ENCODE measurements around the gene TRIB2. TPM values are rescaled to one million over a fixed set of nuclear protein-coding genes. Genes with fewer than 3 reads are reported as not detected.

The TRIB2 gene
- total and polyA plus RNA-seq, 9 of the 15 experiments (the other 6 are each of a cell fraction or from before 2014, with no cell fraction given), result 9.0 to 39.0 (median 26.3) TPM

DNA sequence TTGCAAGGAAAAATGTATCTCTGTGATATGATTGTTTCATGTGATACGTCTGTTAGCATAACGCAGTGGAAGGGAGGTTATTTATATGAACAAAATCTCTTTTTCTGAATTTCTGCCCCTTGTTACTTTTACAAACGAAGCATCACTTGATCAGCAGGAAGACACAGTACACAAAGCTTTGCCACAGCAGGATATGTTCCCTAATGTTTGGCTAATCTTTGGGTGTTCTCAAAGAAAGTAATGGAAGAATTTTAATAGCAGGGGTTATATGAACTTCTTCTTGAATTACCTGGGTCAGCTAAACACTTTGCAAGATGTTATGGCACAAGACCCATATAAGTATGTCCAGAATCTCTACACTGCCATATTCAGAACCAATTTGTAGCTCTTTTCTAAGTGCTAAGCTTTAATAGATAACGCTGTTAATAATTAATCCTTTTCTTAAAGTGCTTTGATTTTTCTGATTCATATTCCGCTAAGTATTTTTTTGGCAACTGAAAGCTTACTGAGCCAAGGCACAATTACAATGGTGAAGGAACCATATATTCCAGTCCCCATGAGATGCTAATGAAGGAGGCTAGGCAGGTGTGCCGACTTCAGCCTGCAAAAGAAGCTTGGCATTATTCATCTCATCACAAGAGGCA is 33.2 kb upstream of the TRIB2 start:
- POLR2A ChIA-PET, result no interaction called here
- intact Hi-C loops (cut with micrococcal nuclease) (no loop called here), in situ Hi-C loops (cut with MboI) (no loop called here)
- H4K20me1 ChIP-seq (replicated peaks; ENCODE audit: control insufficient read depth, insufficient read depth, low read length), result no peaks in the 10 kb centered on the region
- no peak for DNase-seq (ENCODE audit: extremely low read depth in 1 of 4, low spot score in 3 of 4)
- no peaks in the 10 kb centered on the region for H3K79me2 ChIP-seq (ENCODE audit: control insufficient read depth, insufficient read depth, low read length)
- no peak for ATAC-seq
- no TSS peak for BruUV-seq (replicated peaks)
- H3K9me3 ChIP-seq (replicated peaks; ENCODE audit: control insufficient read depth, insufficient read depth, low read depth, low read length), result peaks cover 3% of the 10 kb centered on the region; the same call in 1 of the 2 replicates
- no peaks in the 10 kb centered on the region for H3K36me3 ChIP-seq (ENCODE audit: control insufficient read depth, insufficient read depth, low read length)
- H3K27me3 ChIP-seq (ENCODE audit: control insufficient read depth in 2 of 2, insufficient read depth in 2 of 2, low read length in 2 of 2), result peaks cover 3 to 9% of the 10 kb centered on the region in 2 experiments; a peak in 1 of 5 replicates
- no peaks in the 10 kb centered on the region for H3K4me1 ChIP-seq (replicated peaks in 1 of 2; ENCODE audit: control insufficient read depth in 2 of 2, insufficient read depth in 2 of 2, low read length in 2 of 2)
- FAIRE-seq, result no peak
- no peak overlapping the region for H3K27ac ChIP-seq (ENCODE audit: extremely low read depth, low read depth, low read length)
- no peak overlapping the region for H3K4me2 ChIP-seq (ENCODE audit: insufficient read depth, low read length)
- 41% methylated on average over 6 of the region's 6 CpGs for WGBS (ENCODE audit: insufficient coverage, low coverage, missing lambda C conversion rate)
- no peak overlapping the region for H2AFZ ChIP-seq (ENCODE audit: low read depth, low read length)
- no peak overlapping the region for H3K9ac ChIP-seq (ENCODE audit: insufficient read depth in 1 of 2, low read depth in 2 of 2, low read length in 2 of 2)
- H3K9me1 ChIP-seq (ENCODE audit: control insufficient read depth, insufficient read depth, low read length), result no peaks in the 10 kb centered on the region
- no peak overlapping the region for H3K4me3 ChIP-seq
- CTCF ChIA-PET (ENCODE audit: low intra/inter-chr PET ratio), result no interaction called here
- TF ChIP-seq, protein P1, sequence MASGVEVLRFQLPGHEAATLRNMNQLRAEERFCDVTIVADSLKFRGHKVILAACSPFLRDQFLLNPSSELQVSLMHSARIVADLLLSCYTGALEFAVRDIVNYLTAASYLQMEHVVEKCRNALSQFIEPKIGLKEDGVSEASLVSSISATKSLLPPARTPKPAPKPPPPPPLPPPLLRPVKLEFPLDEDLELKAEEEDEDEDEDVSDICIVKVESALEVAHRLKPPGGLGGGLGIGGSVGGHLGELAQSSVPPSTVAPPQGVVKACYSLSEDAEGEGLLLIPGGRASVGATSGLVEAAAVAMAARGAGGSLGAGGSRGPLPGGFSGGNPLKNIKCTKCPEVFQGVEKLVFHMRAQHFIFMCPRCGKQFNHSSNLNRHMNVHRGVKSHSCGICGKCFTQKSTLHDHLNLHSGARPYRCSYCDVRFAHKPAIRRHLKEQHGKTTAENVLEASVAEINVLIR (CRISPR knock-in tag; IDR thresholded peaks at IDR 0.05), result no peak
- TF ChIP-seq MEF2A (IDR thresholded peaks at IDR 0.05; ENCODE audit: control insufficient read depth, low read depth, low read length), result no peak
- TF ChIP-seq SIRT6 (IDR thresholded peaks at IDR 0.05; ENCODE audit: low read depth, low read length), result no peak
- TF ChIP-seq TAF1 (IDR thresholded peaks at IDR 0.05; ENCODE audit: control insufficient read depth, extremely low read depth, insufficient read depth, low read length, severe bottlenecking), result no peak
- no peak for TF ChIP-seq CHD1 (IDR thresholded peaks at IDR 0.05; ENCODE audit: low read length)
- TF ChIP-seq DMBX1 (CRISPR knock-in tag; IDR thresholded peaks at IDR 0.05; ENCODE audit: borderline replicate concordance), result no peak
- no peak for TF ChIP-seq TOE1 (IDR thresholded peaks at IDR 0.05; ENCODE audit: borderline replicate concordance)
- TF ChIP-seq TOE1 (CRISPR knock-in tag; IDR thresholded peaks at IDR 0.05; ENCODE audit: borderline replicate concordance, low read depth), result no peak
- TF ChIP-seq IFI16 (CRISPR knock-in tag; IDR thresholded peaks at IDR 0.05), result no peak
- no peak for TF ChIP-seq ZBTB34 (CRISPR knock-in tag; IDR thresholded peaks at IDR 0.05)
- no peak for TF ChIP-seq HBP1 (CRISPR knock-in tag; IDR thresholded peaks at IDR 0.05)
- TF ChIP-seq KDM1A (IDR thresholded peaks at IDR 0.05), result no peak
